GM10847 (cell line): ENCODE data around the gene SNTN.

Experiments used
- POLR2A ChIP-seq: IDR thresholded peaks from 2 replicates; pipeline ENCODE4 v1.6.1; 2011; ENCODE audit not compliant: insufficient read length; ENCODE audit errors: extremely low read depth

The SNTN gene

DNA sequence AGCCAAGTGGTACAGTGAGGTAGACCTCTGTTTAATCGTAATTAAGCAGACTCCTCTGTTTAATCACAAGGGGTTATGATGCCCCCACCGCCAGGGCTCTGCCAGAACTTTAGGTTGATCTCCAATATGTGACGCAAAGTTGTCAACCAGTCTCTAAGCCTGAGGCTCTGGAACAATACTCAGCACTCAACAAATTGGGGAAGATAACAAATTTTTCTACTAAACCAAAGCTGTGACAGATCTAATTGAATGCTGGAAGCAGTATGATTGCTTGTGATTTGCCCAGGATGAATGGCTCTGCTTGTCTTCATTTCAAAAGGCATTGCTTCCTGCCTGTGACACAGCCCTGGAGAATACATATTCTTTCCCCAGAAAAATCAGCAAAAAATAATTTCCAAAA lies 57.1 kb downstream of the SNTN start:
- TF ChIP-seq POLR2A, result no peak
